ENCODE measurements around the gene HOXA9.

The HOXA9 gene

GRCh38 chr7:27165089-27165995 is at the start of gene HOXA9:
Gene HOXA9 (minus strand): TSS chr7:27165537. CDS start chr7:27165457, 80 bp downstream.
- DNase-seq: no peak

GRCh38 chr7:27214239-27214950 is 49.1 kb upstream of the HOXA9 start:
- no peak for DNase-seq

GRCh38 chr7:27213433-27214238 is 48.3 kb upstream of the HOXA9 start:
- DNase-seq: no peak

- DNase-seq: no peak
Observed at GRCh38 chr7:27212497-27213432, 47.4 kb upstream of the HOXA9 start.

- DNase-seq: no peak
Observed at GRCh38 chr7:27211764-27212204, 46.4 kb upstream of the HOXA9 start.

GRCh38 chr7:27211084-27211446 is 45.7 kb upstream of the HOXA9 start:
- DNase-seq: no peak

GRCh38 chr7:27210441-27211083 is 45.2 kb upstream of the HOXA9 start:
- DNase-seq: no peak

- no peak for DNase-seq
Observed at GRCh38 chr7:27209933-27210440, 44.6 kb upstream of the HOXA9 start.

GRCh38 chr7:27208998-27209397 is 43.7 kb upstream of the HOXA9 start:
- no peak for DNase-seq

GRCh38 chr7:27207348-27207985 is 42.1 kb upstream of the HOXA9 start:
- no peak for DNase-seq

- no peak for DNase-seq
Observed at GRCh38 chr7:27205325-27206280, 40.3 kb upstream of the HOXA9 start.

- no peak for DNase-seq
Observed at GRCh38 chr7:27204851-27205322, 39.5 kb upstream of the HOXA9 start.

- DNase-seq: no peak
Observed at GRCh38 chr7:27203964-27204594, 38.7 kb upstream of the HOXA9 start.

GRCh38 chr7:27203365-27203953 is 38.1 kb upstream of the HOXA9 start:
- no peak for DNase-seq

GRCh38 chr7:27202862-27203134 is 37.5 kb upstream of the HOXA9 start:
- DNase-seq: no peak

- DNase-seq: no peak
Observed at GRCh38 chr7:27202018-27202861, 36.9 kb upstream of the HOXA9 start.

- no peak for DNase-seq
Observed at GRCh38 chr7:27201580-27202017, 36.3 kb upstream of the HOXA9 start.

Measured in activated CD4-positive, alpha-beta T cell treated with anti-CD3 and anti-CD28 coated beads for 1 hour (primary cell).